Fibroblast of the aortic adventitia (primary cell): ENCODE measurements around the gene DUOXA1. TPM values are rescaled to one million over a fixed set of nuclear protein-coding genes. Genes with fewer than 3 reads are reported as not detected.
"Not testable (repeated sequence)": the region's sequence is repeated elsewhere in the genome, so short reads cannot be mapped to it uniquely, and the experiment has no call there.

Experiments
- DNase-seq: peaks from one replicate; pipeline ENCODE4 v3.0.0-alpha.2; 2010; ENCODE audit warnings: low read depth
- H3K4me3 ChIP-seq: 2 replicates; pipeline ENCODE4 v1.5.1; 2011; ENCODE audit warnings: low read depth, mild to moderate bottlenecking, control low read depth, low read length, moderate library complexity
- CTCF ChIP-seq: IDR thresholded peaks from 2 replicates; pipeline ENCODE4 v1.5.1; 2011; ENCODE audit warnings: mild to moderate bottlenecking, low read length, control low read depth, inconsistent platforms; ENCODE audit not compliant: insufficient read depth
- total RNA-seq: library from RNA; depleted of rRNA; stranded (reverse); fragments of >200 nt; gene quantifications from 2 replicates; pipeline ENCODE4 v1.2.3, GENCODE V29; 2012; ENCODE audit warnings: low replicate concordance

The DUOXA1 gene
- total RNA-seq, 1 donor = 0.36 TPM

GRCh38 chr15:45106002-45106790, 23.5 kb downstream of the DUOXA1 start:
- no peak for DNase-seq
- H3K4me3 ChIP-seq = no peak overlapping the region
- TF ChIP-seq CTCF = no peak

- no peak for DNase-seq
- TF ChIP-seq CTCF = no peak
- no peak overlapping the region for H3K4me3 ChIP-seq
These were observed 24.1 kb downstream of the DUOXA1 start for GRCh38 chr15:45105586-45105985.

GRCh38 chr15:45104170-45104569, 25.5 kb downstream of the DUOXA1 start:
- DNase-seq, H3K4me3 ChIP-seq: not testable (repeated sequence)

- no peak overlapping the region for H3K4me3 ChIP-seq
- no peak for DNase-seq
- no peak for TF ChIP-seq CTCF
These were observed 27.5 kb downstream of the DUOXA1 start for GRCh38 chr15:45102226-45102625.

GRCh38 chr15:45101749-45102148, 27.9 kb downstream of the DUOXA1 start:
- H3K4me3 ChIP-seq = no peak overlapping the region
- TF ChIP-seq CTCF = no peak
- DNase-seq = no peak

GRCh38 chr15:45100884-45101625, 28.6 kb downstream of the DUOXA1 start:
- H3K4me3 ChIP-seq = no peak overlapping the region
- no peak for DNase-seq
- no peak for TF ChIP-seq CTCF

- H3K4me3 ChIP-seq = no peak overlapping the region
- TF ChIP-seq CTCF = no peak
- no peak for DNase-seq
These were observed 30.0 kb downstream of the DUOXA1 start for GRCh38 chr15:45099549-45100165.
